GM18873 (cell line): Measurements from ENCODE around the gene MMP24OS.
A peak's percentile ranks its signal among the peaks of the same experiment; 100 is the strongest.

ENCODE experiments used
- ATAC-seq: cut with Tn5 transposase; IDR thresholded peaks from one replicate; pipeline ENCODE4 v1.9.1; 2021; ENCODE audit warnings: mild to moderate bottlenecking, moderate library complexity, moderate number of reproducible peaks; ENCODE audit not compliant: unreplicated experiment, low FRiP score

The MMP24OS gene

DNA sequence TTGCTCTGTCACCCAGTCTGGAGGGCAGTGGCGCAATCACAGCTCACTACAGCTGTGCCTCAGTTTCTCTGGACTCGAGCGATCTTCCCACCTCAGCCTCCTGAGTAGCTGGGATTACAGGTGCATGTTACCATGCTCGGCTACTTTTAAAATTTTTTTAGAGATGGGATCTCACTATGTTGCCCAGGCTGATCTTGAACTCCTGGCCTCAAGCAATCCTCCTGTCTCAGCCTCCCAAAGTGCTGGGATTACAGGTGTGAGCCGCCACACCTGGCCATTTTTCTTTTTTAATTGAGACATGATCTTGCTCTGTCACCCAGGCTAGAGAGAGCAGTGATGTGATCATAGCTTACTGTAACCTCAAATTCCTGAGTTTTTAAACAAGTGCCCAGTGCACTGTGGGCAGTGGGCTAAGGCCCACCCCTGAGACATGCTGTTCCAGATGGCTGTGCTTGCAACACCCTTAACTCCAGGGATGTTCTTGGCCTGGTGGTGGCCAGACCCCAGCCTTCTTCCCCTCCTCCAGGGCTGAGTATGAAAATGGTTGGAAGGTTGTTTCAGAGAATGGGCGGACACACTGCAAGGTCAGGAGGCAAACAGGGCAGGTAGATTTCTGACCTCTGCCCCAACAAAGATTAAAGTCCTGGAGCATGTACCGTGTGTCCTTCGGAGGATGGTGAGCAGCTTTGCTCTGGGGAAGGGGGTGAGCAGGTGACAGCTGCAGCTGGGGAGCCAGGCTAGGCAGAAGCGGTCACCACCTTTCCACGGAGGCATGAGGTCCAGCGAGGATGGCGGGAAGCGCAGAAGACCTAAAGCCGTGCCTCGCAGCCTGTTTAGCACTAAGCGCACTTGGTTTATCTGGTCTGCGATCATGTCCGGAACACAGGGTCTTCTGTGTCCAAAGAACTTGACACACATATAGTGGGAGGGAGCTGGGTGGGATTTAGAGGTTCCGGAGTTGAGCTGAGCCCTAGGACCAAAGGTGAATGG lies 15.7 kb upstream of the MMP24OS start:
- no peak for ATAC-seq

DNA sequence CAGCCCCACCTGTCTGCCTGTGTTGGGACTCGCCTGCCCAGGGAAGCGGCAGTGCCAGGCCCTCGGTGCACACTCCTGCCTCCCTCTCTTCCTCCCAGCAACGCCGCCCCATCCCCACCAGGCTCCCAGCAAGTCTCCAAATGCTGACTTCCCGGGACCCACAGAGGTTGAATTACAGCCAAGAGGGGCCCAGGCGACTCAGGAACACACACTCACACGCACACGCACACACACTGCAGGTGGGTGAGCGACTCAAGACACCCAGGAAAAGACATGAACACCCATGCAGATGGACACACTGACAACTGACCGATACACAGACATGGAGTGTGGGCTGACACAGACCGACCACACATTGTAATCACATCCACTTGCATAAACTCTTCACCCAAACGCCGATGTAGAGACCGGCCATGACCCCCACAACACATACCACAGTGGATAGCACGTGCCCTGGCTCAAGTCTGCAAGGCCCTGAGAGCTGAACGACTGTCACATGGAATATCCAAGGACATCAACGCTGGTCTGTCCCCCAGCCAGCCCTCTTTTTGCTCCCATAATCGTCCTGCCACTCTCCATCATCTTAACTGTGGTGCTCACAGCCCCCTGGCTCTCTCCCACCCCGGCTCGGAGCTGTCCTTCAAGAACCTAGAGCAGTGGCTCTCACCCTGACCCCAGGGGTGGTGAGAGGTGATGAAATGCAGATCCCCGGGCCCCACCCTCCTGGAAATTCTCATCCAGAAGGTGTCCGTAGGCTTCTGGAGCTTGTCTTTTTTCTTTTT lies 14.8 kb upstream of the MMP24OS start:
- no peak for ATAC-seq

DNA sequence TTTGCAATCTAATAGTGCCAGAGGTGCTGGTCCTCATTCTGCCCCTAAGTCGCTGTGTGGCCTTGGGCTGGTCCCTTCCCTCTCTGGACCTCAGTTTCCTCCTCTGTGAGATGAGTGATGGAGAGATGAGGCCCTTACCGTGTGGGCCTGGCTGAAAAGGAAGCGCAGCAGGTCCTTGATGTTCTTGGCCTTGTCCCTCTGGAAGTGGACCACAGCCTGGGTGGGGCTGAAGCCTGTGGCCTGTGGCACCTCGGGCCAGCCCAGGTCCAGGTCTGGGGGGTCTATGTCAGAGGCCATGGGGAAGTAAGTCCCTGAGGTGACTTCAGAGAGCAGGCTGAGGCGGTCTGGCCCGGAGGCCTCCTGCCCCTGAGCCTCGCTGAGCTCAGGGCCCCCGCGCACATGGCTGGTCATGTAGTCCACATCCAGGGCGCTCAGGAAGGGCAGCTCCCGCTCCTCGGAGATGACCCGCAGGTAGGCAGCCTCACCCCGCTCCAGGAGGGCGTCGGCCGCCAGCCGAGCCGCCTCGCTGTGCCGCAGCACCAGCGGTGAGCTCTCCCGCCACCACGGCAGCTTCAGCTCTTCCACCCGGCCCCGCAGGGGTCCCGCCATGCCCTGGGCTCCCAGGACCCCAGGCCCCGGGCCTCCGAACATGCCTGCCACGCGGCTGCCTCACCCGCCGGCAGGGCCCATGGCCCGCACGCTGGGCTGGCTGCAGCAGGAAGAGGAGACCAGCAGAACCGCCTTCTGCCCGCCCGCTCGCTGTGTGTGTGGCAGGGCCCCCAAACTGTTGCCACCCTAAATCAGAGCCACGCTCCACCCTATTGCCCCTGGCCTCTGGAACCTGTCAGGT lies 14.0 kb upstream of the MMP24OS start, which contains the start of gene FAM83C:
FAM83C (minus strand) TSS at position 772 of the 850 bp plus-strand sequence; CDS start at position 651, 121 bp downstream.
- no peak for ATAC-seq

DNA sequence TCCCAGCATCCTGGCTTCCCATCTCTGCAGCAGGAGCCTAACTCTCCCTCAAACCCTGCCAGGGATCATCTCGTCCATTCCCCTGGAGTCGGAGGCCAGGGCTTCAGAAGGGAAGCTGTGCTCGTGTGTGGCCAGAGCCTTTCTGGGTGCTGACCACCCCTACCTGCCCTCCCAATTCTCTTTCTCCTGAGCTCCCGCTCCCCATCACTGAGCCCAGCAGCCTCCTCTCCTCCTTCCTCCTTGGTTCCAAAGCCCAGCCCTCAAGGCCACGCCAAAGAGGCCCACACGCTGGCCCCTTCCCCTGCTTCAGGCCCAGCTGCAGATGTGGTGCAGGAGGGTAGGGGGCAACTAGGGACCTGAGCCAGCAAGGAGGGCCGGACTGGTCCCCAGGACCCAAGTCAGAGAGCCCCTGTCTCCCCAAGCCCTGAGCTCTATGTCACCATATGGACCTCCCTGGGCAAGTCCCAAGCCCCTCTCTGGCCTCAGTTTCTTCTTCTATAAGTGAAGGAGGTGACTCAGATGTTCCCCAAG lies 13.0 kb upstream of the MMP24OS start:
- ATAC-seq, result no peak

DNA sequence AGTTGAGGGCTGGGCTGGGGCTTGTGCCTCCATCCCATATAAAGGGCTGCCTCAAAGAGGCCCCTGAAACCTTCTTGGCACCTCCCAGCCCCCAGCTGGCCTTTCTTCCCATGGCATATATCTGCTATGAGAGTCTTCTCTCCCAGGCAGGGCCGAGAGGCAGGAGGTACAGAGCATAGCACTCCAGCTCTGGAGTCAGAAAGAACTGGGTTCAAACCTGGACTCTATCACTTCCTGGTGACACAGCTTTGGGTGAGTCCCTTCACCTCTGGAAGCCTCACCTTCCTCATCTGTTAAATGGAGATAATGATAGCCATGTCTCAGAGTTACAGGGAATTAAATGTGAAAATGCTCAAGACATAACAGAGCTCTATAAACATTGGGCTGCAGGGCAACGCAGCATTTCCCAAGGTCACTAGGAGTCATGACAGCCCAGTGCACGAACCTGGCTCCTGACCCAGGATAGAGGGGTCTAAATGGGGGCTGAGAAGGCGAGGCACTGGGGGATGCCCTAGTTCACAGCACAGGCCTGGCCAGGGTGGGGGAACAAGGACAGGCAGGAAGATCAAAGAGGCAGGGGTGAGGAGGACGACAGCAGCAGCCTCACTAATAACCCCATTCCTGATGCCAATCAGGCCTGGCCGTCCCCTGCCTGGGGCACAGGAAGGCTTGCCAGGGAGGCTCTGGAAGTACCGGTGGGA lies 12.4 kb upstream of the MMP24OS start:
- no peak for ATAC-seq

DNA sequence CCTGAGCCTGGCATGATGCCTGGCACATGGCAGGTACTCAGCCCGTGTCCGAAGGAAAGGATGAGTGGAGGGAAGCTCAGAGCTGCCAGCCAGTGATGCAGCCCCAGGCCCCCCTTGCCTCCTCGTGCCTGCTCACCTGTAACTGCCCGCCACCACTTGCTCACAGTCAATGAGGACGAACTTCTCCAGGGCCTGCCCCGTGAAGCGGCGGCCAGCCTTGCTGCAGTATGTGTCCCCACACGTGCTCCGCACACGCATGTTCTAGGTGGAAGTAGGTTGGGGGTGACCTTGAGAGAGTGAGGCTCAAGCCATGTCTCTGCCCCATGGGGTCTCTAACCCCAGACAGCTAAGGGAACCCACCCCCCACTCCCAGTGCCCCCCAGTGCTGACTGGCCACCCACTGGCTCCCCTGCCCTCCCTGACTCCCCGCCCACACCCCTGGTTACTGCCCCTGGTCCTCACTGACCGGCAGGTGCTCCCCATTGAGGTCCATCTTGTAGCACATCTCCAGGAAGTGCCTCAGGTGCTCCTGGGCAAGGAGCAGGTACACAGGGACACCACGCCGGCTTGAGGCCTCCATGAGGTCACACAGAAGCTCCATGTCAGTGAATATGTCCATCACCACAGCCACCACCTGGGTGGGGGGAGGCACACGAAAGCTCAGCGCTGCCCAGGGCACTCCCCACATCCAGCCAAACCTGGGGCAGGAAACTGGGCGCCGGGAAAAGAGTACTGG lies 10.6 kb upstream of the MMP24OS start:
- ATAC-seq, result no peak

DNA sequence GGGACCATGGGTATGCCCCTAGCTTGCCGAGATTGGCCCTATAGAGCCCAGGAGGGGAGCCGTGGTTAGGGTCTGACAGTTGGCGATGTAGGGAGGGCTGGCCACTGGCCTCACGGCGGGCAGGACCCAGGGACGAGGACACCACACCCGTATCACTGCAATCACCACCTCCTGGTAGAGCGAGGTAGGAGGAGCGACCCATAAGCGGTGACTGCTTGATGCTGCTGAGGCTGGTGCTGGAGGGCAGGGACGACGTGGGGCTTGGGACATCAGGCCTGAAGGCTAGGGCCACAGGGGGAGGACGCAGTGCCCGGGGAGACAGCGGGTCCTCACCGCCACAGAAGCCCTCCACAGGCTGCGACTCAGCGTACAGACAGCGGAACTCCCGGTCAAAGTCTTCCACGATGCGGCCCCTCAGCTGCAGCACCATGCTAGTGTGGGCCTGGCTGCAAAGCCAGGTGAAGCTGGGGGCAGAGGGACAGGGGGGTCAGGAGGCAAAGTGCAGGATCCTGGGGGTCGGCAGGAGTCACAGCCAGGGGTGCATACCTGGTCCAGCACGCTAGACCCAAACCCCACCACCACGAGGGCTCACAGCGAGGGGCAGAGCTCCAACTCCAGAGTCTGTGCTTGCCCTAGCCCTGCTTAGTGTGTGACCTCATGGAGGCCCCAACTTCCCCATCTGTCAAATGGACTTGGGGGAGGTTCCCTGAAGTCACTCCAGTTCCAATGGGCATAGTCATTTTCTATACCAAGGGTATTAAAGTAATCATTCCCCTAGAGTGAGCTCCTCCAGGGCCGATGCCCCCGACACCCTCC lies 9.8 kb upstream of the MMP24OS start:
- ATAC-seq, result no peak

DNA sequence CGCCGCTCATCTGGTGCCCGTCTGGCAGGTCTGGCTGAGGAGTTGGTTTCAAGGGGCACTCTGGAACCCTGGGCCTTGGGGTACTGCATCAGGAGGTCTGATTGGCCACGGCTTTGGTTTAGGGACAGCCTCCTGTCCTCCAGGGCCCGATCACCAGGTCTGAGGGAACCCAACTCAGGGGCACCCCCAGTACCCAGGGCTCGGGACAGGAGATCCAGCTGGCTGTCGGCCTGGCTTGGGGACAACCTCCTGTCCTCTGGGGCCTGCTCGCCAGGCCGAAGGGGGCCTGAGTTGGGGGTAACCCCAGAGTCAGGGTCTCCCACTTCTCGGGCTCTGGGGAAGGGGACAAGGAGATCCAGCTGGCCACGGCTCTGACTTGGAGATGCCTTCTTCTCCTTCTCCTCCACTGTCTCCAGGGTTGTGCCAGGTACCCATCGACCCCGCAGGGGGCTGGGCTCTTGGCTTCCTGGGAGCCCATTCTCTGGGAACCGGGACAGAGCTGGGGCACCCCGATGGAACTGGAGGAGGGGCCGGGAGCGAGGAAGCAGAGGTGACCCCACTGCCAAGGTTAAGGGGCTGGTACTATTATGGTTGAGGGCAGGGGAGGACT lies 9.1 kb upstream of the MMP24OS start:
- no peak for ATAC-seq

DNA sequence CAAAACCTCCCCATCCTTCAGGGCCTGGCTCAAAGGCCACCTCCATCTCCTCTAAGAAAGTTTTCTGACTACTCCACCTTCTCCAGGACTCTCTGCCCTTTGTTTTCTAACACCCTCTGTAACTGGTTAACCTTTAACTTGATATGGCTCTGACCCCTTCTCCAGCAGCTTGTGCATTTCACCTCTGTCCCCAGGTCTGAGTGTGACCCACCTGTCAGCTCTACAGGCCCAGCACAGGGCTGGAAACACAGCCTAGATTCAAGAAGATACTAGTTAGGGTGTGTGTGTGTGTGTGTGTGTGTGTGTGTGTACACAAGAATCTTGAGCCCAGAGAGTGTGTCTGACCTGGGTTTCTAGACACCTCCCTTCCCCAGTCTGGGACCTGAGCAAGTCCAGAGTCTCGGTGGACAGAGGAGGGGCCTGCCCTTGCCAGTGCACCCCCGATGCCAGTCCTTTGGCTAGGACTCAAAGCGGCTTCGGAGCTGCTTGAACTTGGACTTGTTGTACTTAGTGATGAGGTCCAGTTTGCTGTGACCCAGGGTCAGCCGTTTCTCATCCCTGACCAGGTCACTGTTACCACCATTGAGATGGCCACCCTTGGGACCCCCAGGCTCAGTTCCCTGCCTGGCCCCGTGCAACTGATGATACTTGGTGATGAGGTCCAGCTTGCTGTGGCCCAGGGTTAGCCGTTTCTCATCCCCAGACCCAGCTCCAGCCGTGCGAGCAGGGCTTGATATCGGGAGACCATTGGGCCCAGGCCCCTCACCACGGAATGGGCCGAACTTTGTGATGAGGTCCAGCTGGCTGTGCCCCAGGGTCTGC lies 8.4 kb upstream of the MMP24OS start:
- ATAC-seq, result no peak

DNA sequence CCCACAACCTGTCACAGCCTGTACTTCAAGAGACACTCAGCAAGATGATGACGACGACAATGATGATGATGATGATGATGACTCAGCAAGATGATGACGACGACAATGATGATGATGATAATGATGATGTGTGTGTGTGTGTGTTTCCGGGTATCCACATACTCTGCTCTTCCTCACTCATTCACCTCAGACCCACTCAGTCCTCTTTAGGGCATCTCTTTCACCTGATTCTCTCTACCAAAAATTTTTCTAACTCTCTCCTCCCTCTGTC lies 7.8 kb upstream of the MMP24OS start:
- ATAC-seq, result no peak

DNA sequence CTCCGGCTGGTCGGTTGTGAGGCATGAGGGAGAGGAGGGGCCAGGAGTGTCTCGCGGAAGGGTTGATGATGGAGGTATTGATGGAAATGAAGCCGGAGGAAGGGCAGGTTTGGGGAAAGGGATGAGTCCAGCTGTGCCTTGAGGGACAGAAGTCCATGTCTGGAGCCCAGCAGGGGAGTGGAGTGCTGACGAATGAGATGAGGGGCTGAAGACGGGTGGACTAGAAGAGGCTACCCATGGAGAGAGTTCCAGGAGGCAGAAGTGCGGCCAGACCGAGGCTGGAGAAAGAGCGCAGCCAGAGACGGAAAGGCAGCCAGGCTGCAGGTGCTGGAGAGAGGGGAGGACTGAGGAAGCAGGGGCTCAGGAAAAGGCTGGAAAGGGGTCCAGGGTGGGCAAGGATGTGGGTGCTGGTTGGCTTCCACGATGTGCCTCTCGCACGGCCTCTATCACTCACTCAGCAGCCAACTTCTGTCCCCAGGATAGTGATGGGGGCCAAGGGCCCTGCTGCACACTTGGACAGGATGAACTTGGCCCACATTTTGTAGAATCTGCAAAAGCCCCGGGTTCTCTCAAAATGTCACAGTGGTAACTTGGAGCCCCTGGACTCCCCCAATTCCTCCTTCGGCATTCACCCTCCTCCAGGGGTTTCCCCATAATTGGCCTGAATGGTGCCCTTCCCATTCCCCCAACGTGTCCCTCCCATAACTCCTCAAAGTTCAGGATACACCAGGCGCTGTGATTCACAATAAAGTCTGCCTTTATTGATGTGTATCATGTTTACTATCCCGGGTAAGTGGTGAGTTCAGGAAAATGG lies 7.3 kb upstream of the MMP24OS start:
- no peak for ATAC-seq

DNA sequence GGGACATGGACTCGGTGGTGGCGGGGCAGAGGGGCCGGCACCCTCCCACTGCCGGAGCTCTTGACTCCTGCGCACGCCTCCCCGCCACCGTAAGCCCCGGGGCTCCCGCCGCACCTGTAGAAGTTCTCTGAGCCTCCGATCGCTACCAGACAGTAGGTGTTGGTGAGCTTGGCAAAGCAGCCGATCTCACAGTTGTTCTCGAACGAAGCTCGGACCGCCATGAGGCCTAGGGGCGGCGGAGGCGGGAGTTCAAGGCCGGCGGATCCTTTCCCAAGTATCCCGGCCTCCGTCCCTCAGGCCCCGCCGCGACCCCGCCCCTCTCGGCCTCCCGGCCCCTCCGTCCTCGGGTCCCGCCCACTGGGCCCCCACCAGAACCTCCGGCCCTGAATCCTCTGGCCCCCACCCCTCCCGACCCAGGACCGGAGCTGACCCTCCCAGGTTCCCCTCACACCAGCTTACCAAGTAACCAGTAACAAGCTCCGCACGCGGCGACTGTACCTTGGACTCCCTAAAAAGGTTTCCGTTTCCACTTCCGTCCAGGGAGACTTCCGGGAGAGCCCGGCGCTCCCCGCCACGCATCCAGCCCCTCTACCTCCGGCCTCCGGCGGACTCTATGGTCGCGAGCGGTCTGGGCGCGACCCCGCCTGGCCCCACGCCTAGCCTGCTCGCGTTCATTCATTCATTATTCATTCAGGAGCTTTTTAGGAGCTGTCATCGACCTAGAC lies 6.5 kb upstream of the MMP24OS start, which contains the start of gene EIF6:
EIF6 (minus strand) TSS at position 506 of the 725 bp plus-strand sequence; CDS start at position 221, 285 bp downstream.
- ATAC-seq, result peak; percentile 49

DNA sequence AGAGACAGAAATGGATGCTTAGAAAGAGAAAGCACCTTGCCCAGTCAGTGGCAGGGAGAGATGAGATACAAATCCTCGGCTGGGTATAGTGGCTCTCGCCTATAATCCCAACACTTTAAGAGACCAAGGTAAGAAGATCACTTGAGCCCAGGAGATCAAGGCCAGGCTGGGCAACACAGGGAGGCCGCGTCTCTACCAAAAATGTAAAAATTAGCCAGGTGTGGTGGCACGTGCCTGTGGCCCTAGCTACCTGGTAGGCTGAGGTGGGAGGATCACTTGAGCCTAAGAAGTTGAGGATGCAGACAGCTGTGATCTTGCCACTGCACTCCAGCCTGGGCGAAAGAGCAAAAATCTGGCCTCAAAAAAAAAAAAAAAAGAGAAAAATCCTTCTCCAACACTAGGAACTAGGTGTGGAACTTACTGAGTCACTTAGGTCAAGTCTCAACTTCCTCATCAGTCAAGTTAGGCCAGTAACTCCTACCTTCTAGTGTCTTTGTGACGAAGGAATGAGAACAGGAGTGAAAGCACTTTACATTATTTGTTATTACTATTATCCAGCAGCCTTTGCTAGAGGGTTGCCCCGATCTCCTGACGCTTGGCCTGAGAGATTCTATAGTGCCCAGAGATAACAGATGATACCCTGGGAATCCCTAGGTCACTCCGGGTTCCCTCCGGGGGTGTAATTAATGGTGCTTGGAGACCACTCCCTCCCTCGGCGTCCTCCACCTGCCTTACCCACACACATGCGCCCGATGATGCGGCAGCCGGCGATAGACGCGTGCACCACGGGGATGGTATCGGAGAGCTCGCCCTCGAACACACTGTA lies 5.7 kb upstream of the MMP24OS start:
- peak; percentile 10 for ATAC-seq

DNA sequence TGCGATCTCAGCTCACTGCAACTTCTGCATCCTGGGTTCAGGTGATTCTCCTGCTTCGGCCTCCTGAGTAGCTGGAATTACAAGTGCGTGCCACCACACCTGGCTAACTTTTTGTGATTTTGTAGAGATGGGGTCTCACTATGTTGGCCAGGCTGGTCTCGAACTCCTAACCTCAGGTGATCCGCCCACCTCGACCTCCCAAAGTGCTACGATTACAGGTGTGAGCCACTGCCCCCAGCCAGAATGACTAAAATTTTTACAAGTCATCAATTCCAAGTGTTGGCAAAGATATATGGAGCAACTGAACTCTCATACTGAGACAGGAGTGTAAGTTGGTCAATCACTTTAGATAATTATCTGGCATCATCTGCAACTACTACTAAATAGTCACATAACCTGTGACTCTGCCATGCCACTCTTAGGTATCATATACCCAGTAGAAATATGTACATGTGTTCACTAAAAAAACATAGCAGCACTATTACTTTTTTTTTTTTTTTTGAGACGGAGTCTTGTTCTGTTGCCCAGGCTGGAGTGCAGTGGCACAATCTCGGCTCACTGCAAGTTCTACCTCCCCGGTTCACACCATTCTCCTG lies 3.7 kb upstream of the MMP24OS start:
- no peak for ATAC-seq
